Urinary bladder (tissue), 4 donors: ENCODE measurements around the gene TTLL8. TPM values are rescaled to one million over a fixed set of nuclear protein-coding genes. Genes with fewer than 3 reads are reported as not detected.

Source experiments
- DNase-seq: peaks from one replicate; pipeline ENCODE4 v3.0.0-alpha.2; 2015; ENCODE audit errors: extremely low spot score
- H3K27ac ChIP-seq: one replicate; pipeline ENCODE4 v1.5.1; 2013; ENCODE audit warnings: low read depth, mild to moderate bottlenecking, moderate library complexity
- H3K36me3 ChIP-seq: one replicate; pipeline ENCODE4 v1.6.1; 2013; ENCODE audit warnings: mild to moderate bottlenecking, moderate library complexity; ENCODE audit not compliant: insufficient read depth
- H3K4me1 ChIP-seq: one replicate; pipeline ENCODE4 v1.6.1; 2013; ENCODE audit warnings: mild to moderate bottlenecking, moderate library complexity; ENCODE audit not compliant: insufficient read depth
- H3K4me3 ChIP-seq: one replicate; pipeline ENCODE4 v1.5.1; 2013; ENCODE audit warnings: low read depth, low read length
- WGBS: extraction: QIAGEN DNeasy Blood & Tissue Kit; methylation state at CpG from one replicate; pipeline ENCODE4 v1.1.7; 2013; 5-methylcytosine and 5-hydroxymethylcytosine counted together
- polyA plus RNA-seq: library from polyadenylated mRNA; stranded (reverse); fragments of 200-250 nt; gene quantifications from one replicate; pipeline ENCODE4 v1.2.3, GENCODE V29; 2013
- total RNA-seq: library from RNA; depleted of rRNA; stranded (reverse); fragments of >200 nt; gene quantifications from one replicate; pipeline ENCODE4 v1.2.3, GENCODE V29; 2014
- donor health status: healthy with polysubstance abuse.
- donor health status: healthy.

Gene TTLL8
- total and polyA plus RNA-seq, 2 donors, result not detected

GRCh38 chr22:50062509-50063135 is 4.5 kb upstream of the TTLL8 start:
- WGBS, result 94% methylated on average over 19 of the region's 19 CpGs
- H3K36me3 ChIP-seq, result no peaks in the 10 kb centered on the region
- H3K4me1 ChIP-seq, result no peaks in the 10 kb centered on the region
- no peak overlapping the region for H3K4me3 ChIP-seq
- DNase-seq, result no peak
- no peak overlapping the region for H3K27ac ChIP-seq

GRCh38 chr22:50061824-50062355 is 3.8 kb upstream of the TTLL8 start:
- 79% methylated on average over 17 of the region's 17 CpGs for WGBS
- Histone ChIP-seq H3K4me1 (no peaks in the 10 kb centered on the region), H3K4me3 (no peak overlapping the region), H3K36me3 (no peaks in the 10 kb centered on the region), H3K27ac (no peak overlapping the region)
- no peak for DNase-seq

GRCh38 chr22:50061141-50061823 is 3.2 kb upstream of the TTLL8 start:
- Histone ChIP-seq H3K36me3 (no peaks in the 10 kb centered on the region), H3K4me3 (no peak overlapping the region), H3K4me1 (no peaks in the 10 kb centered on the region), H3K27ac (no peak overlapping the region)
- no peak for DNase-seq
- WGBS, result 78% methylated on average over 27 of the region's 27 CpGs

- Histone ChIP-seq H3K36me3 (no peaks in the 10 kb centered on the region), H3K4me3 (no peak overlapping the region), H3K4me1 (no peaks in the 10 kb centered on the region), H3K27ac (no peak overlapping the region)
- WGBS, result 83% methylated on average over 28 of the region's 28 CpGs
- peak; percentile 32 for DNase-seq
These were observed 2.5 kb upstream of the TTLL8 start for GRCh38 chr22:50060441-50061140.

- Histone ChIP-seq H3K27ac (no peak overlapping the region), H3K4me1 (no peaks in the 10 kb centered on the region), H3K36me3 (no peaks in the 10 kb centered on the region), H3K4me3 (no peak overlapping the region)
- no peak for DNase-seq
- WGBS, result 83% methylated on average over 7 of the region's 7 CpGs
These were observed 1.8 kb upstream of the TTLL8 start for GRCh38 chr22:50059881-50060262.

GRCh38 chr22:50058906-50059880 is 1.1 kb upstream of the TTLL8 start:
- peak; percentile 5 for DNase-seq
- H3K27ac ChIP-seq, result no peak overlapping the region
- H3K36me3 ChIP-seq, result no peaks in the 10 kb centered on the region
- 17% methylated on average over 31 of the region's 31 CpGs for WGBS
- H3K4me1 ChIP-seq, result no peaks in the 10 kb centered on the region
- no peak overlapping the region for H3K4me3 ChIP-seq

GRCh38 chr22:50057278-50058060 is 629 bp downstream of the TTLL8 start:
- Histone ChIP-seq H3K4me1 (no peaks in the 10 kb centered on the region), H3K36me3 (no peaks in the 10 kb centered on the region), H3K27ac (no peak overlapping the region), H3K4me3 (no peak overlapping the region)
- WGBS, result 92% methylated on average over 14 of the region's 14 CpGs
- no peak for DNase-seq

GRCh38 chr22:50056214-50056972 is 1.7 kb downstream of the TTLL8 start:
- Histone ChIP-seq H3K4me3 (no peak overlapping the region), H3K36me3 (no peaks in the 10 kb centered on the region), H3K27ac (no peak overlapping the region), H3K4me1 (no peaks in the 10 kb centered on the region)
- no peak for DNase-seq
- WGBS, result 81% methylated on average over 34 of the region's 34 CpGs

- Histone ChIP-seq H3K4me1 (no peaks in the 10 kb centered on the region), H3K36me3 (no peaks in the 10 kb centered on the region), H3K4me3 (no peak overlapping the region), H3K27ac (no peak overlapping the region)
- DNase-seq, result no peak
- 92% methylated on average over 18 of the region's 18 CpGs for WGBS
These were observed 4.2 kb downstream of the TTLL8 start for GRCh38 chr22:50053861-50054260.

- Histone ChIP-seq H3K4me1 (no peaks in the 10 kb centered on the region), H3K36me3 (no peaks in the 10 kb centered on the region), H3K4me3 (no peak overlapping the region), H3K27ac (no peak overlapping the region)
- DNase-seq, result no peak
- WGBS, result 93% methylated on average over 18 of the region's 18 CpGs
These were observed 6.2 kb downstream of the TTLL8 start for GRCh38 chr22:50051930-50052329.

- Histone ChIP-seq H3K27ac (no peak overlapping the region), H3K36me3 (no peaks in the 10 kb centered on the region), H3K4me1 (no peaks in the 10 kb centered on the region), H3K4me3 (no peak overlapping the region)
- DNase-seq, result no peak
- 87% methylated on average over 36 of the region's 36 CpGs for whole genome bisulfite sequencing
These were observed 8.6 kb downstream of the TTLL8 start for GRCh38 chr22:50049299-50050195.
